ENCODE results near the gene ACAA2. TPM values are rescaled to one million over a fixed set of nuclear protein-coding genes. Genes with fewer than 3 reads are reported as not detected.

The ACAA2 gene
- total and polyA plus RNA-seq, 2 of the 8 experiments (the other 6 are each of a cell fraction or from before 2014, with no cell fraction given), result 63.4 to 151 TPM

GRCh38 chr18:49734836-49735235 is 78.5 kb downstream of the ACAA2 start:
- FAIRE-seq (no peak), DNase-seq (ENCODE audit: low read depth in 1 of 2, low spot score in 2 of 2) (no peak)
- Histone ChIP-seq H3K79me1 (ENCODE audit: low read depth, low read length) (no peaks in the 10 kb centered on the region), H3K4me1 (replicated peaks in 1 of 4; ENCODE audit: control insufficient read depth in 3 of 4, insufficient read depth in 4 of 4, low read length in 3 of 4) (peaks cover 0 to 10% (median 7%) of the 10 kb centered on the region in 4 experiments), H3K18ac (ENCODE audit: extremely low read depth, low read length) (no peak overlapping the region), H3K36me3 (ENCODE audit: control insufficient read depth in 2 of 4, insufficient read depth in 4 of 4, low read length in 3 of 4) (no peaks in the 10 kb centered on the region), H2BK5ac (ENCODE audit: low read depth, low read length) (no peak overlapping the region), H3K4ac (replicated peaks; ENCODE audit: insufficient read length, low read depth, low read length) (no peak overlapping the region), H3K4me3 (ENCODE audit: extremely low read depth in 1 of 4, insufficient read depth in 2 of 4, low read depth in 3 of 4, low read length in 4 of 4) (no peak overlapping the region), H2BK15ac (ENCODE audit: low read length) (no peak overlapping the region), H2BK20ac (ENCODE audit: low read length) (no peak overlapping the region), H4K20me1 (replicated peaks in 1 of 2; ENCODE audit: control insufficient read depth in 1 of 2, insufficient read depth in 2 of 2, low read length in 2 of 2) (no peaks in the 10 kb centered on the region), H2BK12ac (ENCODE audit: low read depth, low read length) (no peak overlapping the region), H3K56ac (replicated peaks; ENCODE audit: insufficient read length, low read depth, low read length) (no peak overlapping the region), H3K14ac (ENCODE audit: insufficient read length) (no peak overlapping the region), H3K79me2 (ENCODE audit: control insufficient read depth in 1 of 2, insufficient read depth in 2 of 2, low read length in 2 of 2) (no peaks in the 10 kb centered on the region), H4K8ac (ENCODE audit: extremely low read depth, insufficient read depth, low read length) (no peak overlapping the region), H3K9me3 (ENCODE audit: insufficient read depth in 2 of 2, low read depth in 1 of 2, low read length in 1 of 2) (no peaks in the 10 kb centered on the region), H3K9ac (replicated peaks in 1 of 4; ENCODE audit: extremely low read depth in 1 of 4, low read depth in 3 of 4, low read length in 3 of 4) (no peak overlapping the region), H4K91ac (replicated peaks; ENCODE audit: insufficient read length, low read length) (no peak overlapping the region), H3K4me2 (ENCODE audit: insufficient read depth in 1 of 2, low read depth in 2 of 2, low read length in 2 of 2) (no peak overlapping the region), H2AFZ (ENCODE audit: low read length) (no peak overlapping the region), H2AK5ac (ENCODE audit: low read depth, low read length) (no peak overlapping the region), H3K23ac (ENCODE audit: insufficient read length) (no peak overlapping the region), H3K23me2 (ENCODE audit: low read depth, low read length) (no peaks in the 10 kb centered on the region), H4K5ac (ENCODE audit: insufficient read length, low read depth, low read length) (no peak overlapping the region), H2BK120ac (replicated peaks; ENCODE audit: low read depth, low read length) (no peak overlapping the region), H3K27ac (ENCODE audit: low read depth, low read length) (no peak overlapping the region), H3K27me3 (replicated peaks in 1 of 4; ENCODE audit: control insufficient read depth in 3 of 4, extremely low read depth in 1 of 4, insufficient read depth in 3 of 4, low read length in 3 of 4) (no peaks in the 10 kb centered on the region; a peak in 1 of 7 replicates)
- WGBS, 2 experiments (ENCODE audit: extremely low coverage in 1 of 2, insufficient coverage in 1 of 2, insufficient read length in 1 of 2, insufficient replicate concordance in 2 of 2, low coverage in 1 of 2, low lambda C conversion rate in 2 of 2, missing lambda C conversion rate in 1 of 2), result 65% methylated on average over 4 of the region's 4 CpGs; no CpG with 5 or more reads in 1 of the 2 experiments
- CTCF ChIA-PET (ENCODE audit: partially characterized antibody), result interaction anchor here (1.3 kb wide), 1 partner anchor 32 kb away, joined by 4 read pairs; no protein-coding TSS in a partner anchor
- TF ChIP-seq RXRA (IDR thresholded peaks at IDR 0.05; ENCODE audit: insufficient read depth, low read depth, low read length), result no peak
- no peak for TF ChIP-seq GABPA (IDR thresholded peaks at IDR 0.05; ENCODE audit: borderline replicate concordance, insufficient read depth, low read length)
- TF ChIP-seq BACH1 (IDR thresholded peaks at IDR 0.05; ENCODE audit: low read length), result no peak
- no peak for TF ChIP-seq SIX5 (IDR thresholded peaks at IDR 0.05; ENCODE audit: low read depth, low read length)
- no peak for TF ChIP-seq RBBP5 (IDR thresholded peaks at IDR 0.05; ENCODE audit: borderline replicate concordance, low read depth, low read length)
- TF ChIP-seq EZH2 (IDR thresholded peaks at IDR 0.05; ENCODE audit: low read depth, low read length, severe bottlenecking), result no peak
- no peak for TF ChIP-seq CREB1 (IDR thresholded peaks at IDR 0.05)
- TF ChIP-seq KDM4A (IDR thresholded peaks at IDR 0.05; ENCODE audit: low read depth, low read length, severe bottlenecking), result no peak
- TF ChIP-seq CBX8 (IDR thresholded peaks at IDR 0.05; ENCODE audit: borderline replicate concordance, low read depth, low read length), result no peak
- TF ChIP-seq NRF1 (IDR thresholded peaks at IDR 0.05; ENCODE audit: low read depth, low read length), result no peak
- TF ChIP-seq ATF2 (IDR thresholded peaks at IDR 0.05; ENCODE audit: low read length), result no peak
- no peak for TF ChIP-seq SIRT6 (IDR thresholded peaks at IDR 0.05; ENCODE audit: low read length)
- TF ChIP-seq RFX5 (IDR thresholded peaks at IDR 0.05; ENCODE audit: borderline replicate concordance, low read depth, low read length), result no peak
- no peak for TF ChIP-seq CBX5 (IDR thresholded peaks at IDR 0.05; ENCODE audit: low read depth, low read length)
- POLR2A ChIA-PET (ENCODE audit: partially characterized antibody), result no interaction called here
